Measurements from ENCODE around the gene DOP1A. TPM values are rescaled to one million over a fixed set of nuclear protein-coding genes. Genes with fewer than 3 reads are reported as not detected.

Gene DOP1A
- 4.4 and 8.5 TPM in 2 replicates for total RNA-seq

- peak; percentile 26 for DNase-seq (ENCODE audit: low read depth)
- H3K4me3 ChIP-seq (ENCODE audit: low read depth, low read length): peak within 1 kb of the TSS; percentile 77
- TF ChIP-seq CTCF (conservative IDR thresholded peaks at IDR 0.05; ENCODE audit: low read depth, low read length): peak; percentile 98
Measured at GRCh38 chr6:83067448-83068439, at the start of gene DOP1A. DOP1A (plus strand) TSS chr6:83067671; CDS start chr6:83096978, 29,307 bp downstream.

GRCh38 chr6:83019741-83020140 is 47.7 kb upstream of the DOP1A start:
- H3K4me3 ChIP-seq (ENCODE audit: low read depth, low read length): no peak overlapping the region
- TF ChIP-seq CTCF (conservative IDR thresholded peaks at IDR 0.05; ENCODE audit: low read depth, low read length): no peak
- no peak for DNase-seq (ENCODE audit: low read depth)

- H3K4me3 ChIP-seq (ENCODE audit: low read depth, low read length): no peak overlapping the region
- TF ChIP-seq CTCF (conservative IDR thresholded peaks at IDR 0.05; ENCODE audit: low read depth, low read length): no peak
- DNase-seq (ENCODE audit: low read depth): no peak
Measured at GRCh38 chr6:83031689-83032088, 35.8 kb upstream of the DOP1A start.

GRCh38 chr6:83038246-83038645 is 29.2 kb upstream of the DOP1A start:
- TF ChIP-seq CTCF (conservative IDR thresholded peaks at IDR 0.05; ENCODE audit: low read depth, low read length): no peak
- DNase-seq (ENCODE audit: low read depth): no peak
- no peak overlapping the region for H3K4me3 ChIP-seq (ENCODE audit: low read depth, low read length)

- no peak for DNase-seq (ENCODE audit: low read depth)
- no peak overlapping the region for H3K4me3 ChIP-seq (ENCODE audit: low read depth, low read length)
- no peak for TF ChIP-seq CTCF (conservative IDR thresholded peaks at IDR 0.05; ENCODE audit: low read depth, low read length)
Measured at GRCh38 chr6:83042467-83043053, 24.9 kb upstream of the DOP1A start.

GRCh38 chr6:83044091-83044768 is 23.2 kb upstream of the DOP1A start:
- no peak for DNase-seq (ENCODE audit: low read depth)
- TF ChIP-seq CTCF (conservative IDR thresholded peaks at IDR 0.05; ENCODE audit: low read depth, low read length): no peak
- no peak overlapping the region for H3K4me3 ChIP-seq (ENCODE audit: low read depth, low read length)

Measured in epithelial cell of proximal tubule (primary cell).